Stimulated activated CD4-positive, alpha-beta T cell treated with anti-CD3 and anti-CD28 coated beads, Interleukin-2, amount 100 ng/mL, for 48 hours (primary cell): Measurements from ENCODE around the gene DLGAP3.

ENCODE experiments used
- DNase-seq, 2 donors: peaks; one replicate each; pipeline ENCODE4 v3.0.0-alpha.2; 2020

Gene DLGAP3

GRCh38 chr1:34900775-34901502 lies 28.5 kb downstream of the DLGAP3 start:
- no peak for DNase-seq

GRCh38 chr1:34899906-34900305 lies 29.5 kb downstream of the DLGAP3 start:
- no peak for DNase-seq

- DNase-seq: no peak
Measured at GRCh38 chr1:34899471-34899870, 30.0 kb downstream of the DLGAP3 start.

GRCh38 chr1:34898330-34898761 lies 31.1 kb downstream of the DLGAP3 start:
- DNase-seq: no peak

GRCh38 chr1:34896612-34897011 lies 32.8 kb downstream of the DLGAP3 start:
- no peak for DNase-seq

GRCh38 chr1:34889705-34890104 lies 39.7 kb downstream of the DLGAP3 start:
- no peak for DNase-seq

- no peak for DNase-seq
Measured at GRCh38 chr1:34887593-34887992, 41.9 kb downstream of the DLGAP3 start.

- DNase-seq: peak; percentile 60 to 61
Measured at GRCh38 chr1:34885405-34886247, 43.8 kb downstream of the DLGAP3 start.

GRCh38 chr1:34884961-34885360 lies 44.5 kb downstream of the DLGAP3 start:
- no peak for DNase-seq

GRCh38 chr1:34884536-34884935 lies 44.9 kb downstream of the DLGAP3 start:
- no peak for DNase-seq

- no peak for DNase-seq
Measured at GRCh38 chr1:34879230-34879629, 50.2 kb downstream of the DLGAP3 start.

GRCh38 chr1:34876406-34876805 lies 53.0 kb downstream of the DLGAP3 start:
- DNase-seq: no peak

GRCh38 chr1:34874296-34874952 lies 55.0 kb downstream of the DLGAP3 start:
- no peak for DNase-seq

- no peak for DNase-seq
Measured at GRCh38 chr1:34872133-34872503, 57.3 kb downstream of the DLGAP3 start.

GRCh38 chr1:34871443-34872132 lies 57.9 kb downstream of the DLGAP3 start:
- no peak for DNase-seq

- DNase-seq: no peak
Measured at GRCh38 chr1:34870395-34870794, 59.1 kb downstream of the DLGAP3 start.

GRCh38 chr1:34869760-34870159 lies 59.7 kb downstream of the DLGAP3 start:
- no peak for DNase-seq

- DNase-seq: no peak
Measured at GRCh38 chr1:34868230-34869049, 61.0 kb downstream of the DLGAP3 start.

- no peak for DNase-seq
Measured at GRCh38 chr1:34867415-34867814, 62.0 kb downstream of the DLGAP3 start.

GRCh38 chr1:34866762-34867109 lies 62.7 kb downstream of the DLGAP3 start:
- DNase-seq: no peak

GRCh38 chr1:34865981-34866761 lies 63.3 kb downstream of the DLGAP3 start:
- peak; percentile 95 for DNase-seq
